ENCODE measurements around the gene RAB8B. TPM values are rescaled to one million over a fixed set of nuclear protein-coding genes. Genes with fewer than 3 reads are reported as not detected.

The RAB8B gene
- total RNA-seq, 3 donors from 2014 or later = 31.3 to 46.2 (median 36.7) TPM

GRCh38 chr15:63263519-63263918 lies 74.1 kb downstream of the RAB8B start:
- no peak for DNase-seq (ENCODE audit: low spot score in 2 of 2)
- Histone ChIP-seq H3K4me1 (no peaks in the 10 kb centered on the region), H3K4me3 (no peak overlapping the region), H3K27me3 (no peaks in the 10 kb centered on the region), H3K36me3 (no peaks in the 10 kb centered on the region), H3K9me3 (no peaks in the 10 kb centered on the region), H3K27ac (no peak overlapping the region)
- TF ChIP-seq POLR2AphosphoS5 (IDR thresholded peaks at IDR 0.05) = no peak
- no peak for TF ChIP-seq POLR2A (IDR thresholded peaks at IDR 0.05)
- no peak for TF ChIP-seq CTCF (IDR thresholded peaks at IDR 0.05)
- intact Hi-C loops (cut with DNase I; ENCODE audit: low total_unique reads) = no loop called here

GRCh38 chr15:63264688-63265293 lies 75.4 kb downstream of the RAB8B start:
- no peak for DNase-seq (ENCODE audit: low spot score in 2 of 2)
- H3K4me1 ChIP-seq = no peaks in the 10 kb centered on the region
- no peaks in the 10 kb centered on the region for H3K36me3 ChIP-seq
- TF ChIP-seq POLR2AphosphoS5 (IDR thresholded peaks at IDR 0.05) = no peak
- no peak for TF ChIP-seq CTCF (IDR thresholded peaks at IDR 0.05)
- TF ChIP-seq POLR2A (IDR thresholded peaks at IDR 0.05) = no peak
- H3K27ac ChIP-seq = no peak overlapping the region
- no peaks in the 10 kb centered on the region for H3K9me3 ChIP-seq
- no peaks in the 10 kb centered on the region for H3K27me3 ChIP-seq
- H3K4me3 ChIP-seq = no peak overlapping the region
- intact Hi-C loops (cut with DNase I; ENCODE audit: low total_unique reads) = no loop called here

- H3K27ac ChIP-seq = no peak overlapping the region
- H3K4me1 ChIP-seq = peaks cover 0 to 3% of the 10 kb centered on the region in 2 donors
- H3K27me3 ChIP-seq = no peaks in the 10 kb centered on the region
- no peaks in the 10 kb centered on the region for H3K36me3 ChIP-seq
- DNase-seq (ENCODE audit: low spot score in 2 of 2) = no peak
- no peaks in the 10 kb centered on the region for H3K9me3 ChIP-seq
- intact Hi-C loops (cut with DNase I; ENCODE audit: low total_unique reads) = no loop called here
- H3K4me3 ChIP-seq = no peak overlapping the region
- TF ChIP-seq POLR2AphosphoS5 (IDR thresholded peaks at IDR 0.05) (no peak), CTCF (IDR thresholded peaks at IDR 0.05) (no peak), POLR2A (IDR thresholded peaks at IDR 0.05) (no peak)
These were observed 85.0 kb downstream of the RAB8B start for GRCh38 chr15:63274427-63274826.

GRCh38 chr15:63276342-63277037 lies 87.1 kb downstream of the RAB8B start:
- intact Hi-C loops (cut with DNase I; ENCODE audit: low total_unique reads) = no loop called here
- Histone ChIP-seq H3K9me3 (no peaks in the 10 kb centered on the region), H3K27ac (peak overlapping the region; percentile 91 to 94), H3K27me3 (no peaks in the 10 kb centered on the region), H3K4me1 (peaks cover 0 to 3% of the 10 kb centered on the region in 2 donors), H3K36me3 (no peaks in the 10 kb centered on the region), H3K4me3 (peak overlapping the region; percentile 77 to 96 (median 88))
- no peak for TF ChIP-seq CTCF (IDR thresholded peaks at IDR 0.05)
- TF ChIP-seq POLR2A (IDR thresholded peaks at IDR 0.05) = no peak
- peak in 1 of 3 donors; percentile 6 for TF ChIP-seq POLR2AphosphoS5 (IDR thresholded peaks at IDR 0.05)
- no peak for DNase-seq (ENCODE audit: low spot score in 2 of 2)

Data from breast epithelium (tissue), 4 donors.